B cell (primary cell): ENCODE data around the gene SCMH1. TPM values are rescaled to one million over a fixed set of nuclear protein-coding genes. Genes with fewer than 3 reads are reported as not detected.

Experiments
- ATAC-seq: fragments of 200-7000 bp; cut with Tn5 transposase; one replicate; pipeline ENCODE4 v1.10.0; 2021; ENCODE audit warnings: low read depth, mild to moderate bottlenecking, moderate number of reproducible peaks, moderate library complexity
- CTCF ChIA-PET: fragments of 350-600 bp; sonication (Branson Sonifier 250); formaldehyde crosslinking; loops from one replicate; lab custom pipeline; 2021; ENCODE audit warnings: antibody characterized with exemption, inconsistent platforms; lab: Charles Lee
- POLR2A ChIA-PET: fragments of 350-600 bp; sonication (Branson Sonifier 250); formaldehyde crosslinking; loops from one replicate; lab custom pipeline; 2021; ENCODE audit warnings: antibody characterized with exemption; lab: Charles Lee
- DNase-seq: peaks from one replicate; pipeline ENCODE4 v3.0.0; 2013
- H2AFZ ChIP-seq: 2 replicates; pipeline ENCODE4 v1.6.1; 2012; ENCODE audit warnings: mild to moderate bottlenecking, low read depth, low read length; ENCODE audit not compliant: insufficient read depth, poor library complexity, severe bottlenecking
- H3K27ac ChIP-seq, 2 donors: 1 replicate in 1 of 2; 2 replicates in 1 of 2; pipeline ENCODE4 v1.5.1; 2012 to 2013; ENCODE audit warnings: low read length in 2 of 2, mild to moderate bottlenecking in 2 of 2, moderate library complexity in 1 of 2
- H3K27me3 ChIP-seq, 4 experiments: fragments of 200-600 bp in 1 of 4; sonication (generic) in 1 of 4; replicated peaks in 1 of 4; 1 replicate in 2 of 4; 2 replicates in 2 of 4; pipeline versions ENCODE4 v1.6.1 to v1.7.0; 2013 to 2016; ENCODE audit warnings: low read length in 3 of 4, mild to moderate bottlenecking in 2 of 4, mixed read lengths in 1 of 4, moderate library complexity in 1 of 4; ENCODE audit not compliant: insufficient read depth in 4 of 4, control insufficient read depth in 3 of 4; ENCODE audit errors: control extremely low read depth in 1 of 4
- H3K36me3 ChIP-seq, 2 experiments: replicated peaks in 1 of 2; 1 replicate in 1 of 2; 2 replicates in 1 of 2; pipeline versions ENCODE4 v1.6.1 to v1.7.1; 2013; ENCODE audit warnings: low read length in 1 of 2; ENCODE audit not compliant: insufficient read depth in 2 of 2, control insufficient read depth in 1 of 2; ENCODE audit errors: control extremely low read depth in 1 of 2, extremely low read depth in 1 of 2
- H3K4me1 ChIP-seq, 2 donors: fragments of 200-600 bp in 1 of 2; sonication (generic) in 1 of 2; 1 replicate in 1 of 2; 2 replicates in 1 of 2; pipeline versions ENCODE4 v1.5.1 to v1.6.1; 2013 to 2017; ENCODE audit warnings: low read length in 2 of 2; ENCODE audit not compliant: control insufficient read depth in 2 of 2, insufficient read depth in 2 of 2
- H3K4me2 ChIP-seq: replicated peaks from 2 replicates; pipeline ENCODE3; 2012; ENCODE audit warnings: mild to moderate bottlenecking, low read depth, low read length; ENCODE audit not compliant: poor library complexity, severe bottlenecking
- H3K4me3 ChIP-seq, 5 experiments: fragments of 200-600 bp in 1 of 5; sonication (generic) in 1 of 5; 1 replicate in 3 of 5; 2 replicates in 2 of 5; pipeline versions ENCODE4 v1.5.1 to v1.7.0; 2011 to 2016; ENCODE audit warnings: low read length in 4 of 5, mild to moderate bottlenecking in 4 of 5, low read depth in 2 of 5, control low read depth in 1 of 5, moderate library complexity in 1 of 5; ENCODE audit not compliant: insufficient read depth in 1 of 5; ENCODE audit errors: control extremely low read depth in 1 of 5, extremely low read depth in 1 of 5
- H3K79me2 ChIP-seq: fragments of 200-600 bp; sonication (generic); one replicate; pipeline ENCODE4 v1.6.0; 2016; ENCODE audit warnings: low read length; ENCODE audit not compliant: control insufficient read depth, insufficient read depth
- H3K9ac ChIP-seq: fragments of 200-600 bp; sonication (generic); 2 replicates; pipeline ENCODE4 v1.6.1; 2017; ENCODE audit warnings: mild to moderate bottlenecking, low read length, moderate library complexity
- H3K9me3 ChIP-seq, 3 donors: one replicate each; pipeline versions ENCODE4 v1.6.1 to v1.7.1; 2013; ENCODE audit warnings: low read length in 2 of 3; ENCODE audit not compliant: control insufficient read depth in 2 of 3, insufficient read depth in 1 of 3; ENCODE audit errors: control extremely low read depth in 1 of 3
- H4K20me1 ChIP-seq: 2 replicates; pipeline ENCODE4 v1.6.0; 2012; ENCODE audit warnings: mild to moderate bottlenecking, low read length; ENCODE audit not compliant: insufficient read depth, control insufficient read depth, poor library complexity, severe bottlenecking
- H3K27ac Mint-ChIP-seq: one replicate; pipeline ENCODE4 v1.8.0; 2021; ENCODE audit warnings: mixed read lengths
- H3K27me3 Mint-ChIP-seq: one replicate; pipeline ENCODE4 v1.8.0; 2021; ENCODE audit warnings: mixed read lengths
- H3K4me1 Mint-ChIP-seq: one replicate; pipeline ENCODE4 v1.8.0; 2021; ENCODE audit warnings: mixed read lengths
- H3K4me3 Mint-ChIP-seq: one replicate; pipeline ENCODE4 v1.8.0; 2021; ENCODE audit warnings: mixed read lengths
- H3K9me3 Mint-ChIP-seq: one replicate; pipeline ENCODE4 v1.8.0; 2022; ENCODE audit warnings: mixed read lengths; ENCODE audit not compliant: insufficient read depth
- CTCF ChIP-seq: fragments of 200-600 bp; IDR thresholded peaks from one replicate; pipeline ENCODE4 v1.8.0; 2022; ENCODE audit warnings: antibody characterized with exemption, mild to moderate bottlenecking
- EZH2 ChIP-seq: IDR thresholded peaks from 2 replicates; pipeline ENCODE4 v1.6.1; 2012; ENCODE audit warnings: borderline replicate concordance, low read depth, mild to moderate bottlenecking, moderate library complexity, low read length; ENCODE audit not compliant: insufficient read depth, poor library complexity, severe bottlenecking
- WGBS: methylation state at CpG from one replicate; pipeline ENCODE4 v1.1.5; 2013; ENCODE audit warnings: missing lambda C conversion rate; ENCODE audit not compliant: insufficient coverage; 5-methylcytosine and 5-hydroxymethylcytosine counted together
- intact Hi-C: fragments of 100-400 bp; cut with micrococcal nuclease; formaldehyde crosslinking; loops from one replicate; pipeline ENCODE4 v1.10.0; 2022
- polyA plus RNA-seq: library from polyadenylated mRNA; depleted of rRNA; stranded (reverse); fragments of >200 nt; gene quantifications from 2 replicates; pipeline ENCODE4 v1.2.3, GENCODE V29; 2012
- total RNA-seq, 2 donors: library from RNA; stranded (reverse); fragments of 120-200 nt in 1 of 2; gene quantifications; 1 replicate in 1 of 2; 2 replicates in 1 of 2; pipeline versions ENCODE4 v1.2.3 to v1.2.4, GENCODE V29; 2013 to 2022

The SCMH1 gene
- total and polyA plus RNA-seq, 2 donors (not counting 1 experiment from before 2014, with no cell fraction given) = 29.4 to 33.3 TPM

DNA sequence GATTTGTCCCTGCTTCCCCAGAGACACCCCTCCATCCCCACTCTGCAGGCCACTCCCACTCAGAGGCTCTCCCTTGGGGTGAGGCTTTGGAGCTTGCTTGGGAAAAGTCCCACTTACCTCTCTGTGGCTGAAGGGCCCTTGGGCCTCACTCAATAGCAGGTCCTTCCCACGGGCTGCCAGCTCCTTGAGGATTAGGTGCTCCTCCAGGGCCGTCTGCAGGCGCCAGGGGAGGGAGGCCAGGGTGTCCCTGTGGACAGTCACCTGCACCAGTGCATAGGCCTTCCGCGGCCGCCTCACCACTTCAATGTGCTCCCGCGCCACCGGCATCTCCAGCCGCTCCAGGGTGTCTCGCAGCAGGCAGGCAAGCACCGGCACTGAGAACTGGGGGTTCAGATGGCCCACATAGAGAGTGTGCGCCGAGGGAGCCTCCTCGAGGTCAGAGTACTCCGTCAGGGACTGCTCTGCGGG, 222.0 kb downstream of the SCMH1 start:
- DNase-seq (no peak), ATAC-seq (no peak)
- no peak for TF ChIP-seq CTCF
- TF ChIP-seq EZH2 = no peak
- Mint-ChIP-seq H3K9me3 (no peaks in the 10 kb centered on the region), H3K4me3 (no peak overlapping the region), H3K27ac (no peak overlapping the region), H3K4me1 (peaks cover 25% of the 10 kb centered on the region), H3K27me3 (no peaks in the 10 kb centered on the region)
- intact Hi-C loops = no loop called here
- H2AFZ ChIP-seq = no peak overlapping the region
- ChIA-PET CTCF (no interaction called here), POLR2A (no interaction called here)
- H3K9ac ChIP-seq = no peak overlapping the region
- peaks cover 0 to 8% (median 0%) of the 10 kb centered on the region in 3 donors for H3K9me3 ChIP-seq
- WGBS = 96% methylated on average over 17 of the region's 17 CpGs
- no peak overlapping the region for H3K27ac ChIP-seq
- no peak overlapping the region for H3K4me3 ChIP-seq
- H3K27me3 ChIP-seq = no peaks in the 10 kb centered on the region
- H4K20me1 ChIP-seq = no peaks in the 10 kb centered on the region
- H3K36me3 ChIP-seq = no peaks in the 10 kb centered on the region
- no peaks in the 10 kb centered on the region for H3K79me2 ChIP-seq
- H3K4me2 ChIP-seq = no peak overlapping the region
- H3K4me1 ChIP-seq = peaks cover 4 to 17% of the 10 kb centered on the region in 2 donors

DNA sequence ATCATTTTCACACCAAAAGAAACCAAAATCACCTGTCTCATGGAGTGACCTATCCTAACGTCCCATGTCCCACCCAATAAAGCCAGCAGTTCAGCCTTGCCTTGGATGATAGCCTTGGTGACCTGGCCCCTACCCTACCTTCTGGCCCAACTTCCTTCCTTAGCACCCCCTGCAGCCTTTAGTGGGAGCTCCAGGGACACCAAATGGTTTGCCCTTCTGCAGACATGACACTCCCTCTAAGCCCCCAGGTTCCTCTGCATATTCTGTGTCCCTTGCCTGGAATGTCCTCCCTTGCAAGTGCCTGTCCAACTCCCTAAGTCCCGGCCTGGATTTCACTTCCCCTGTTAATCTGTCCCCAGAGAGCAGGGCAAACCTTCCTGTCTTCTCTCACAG, 222.8 kb downstream of the SCMH1 start:
- H3K27me3 Mint-ChIP-seq = no peaks in the 10 kb centered on the region
- 53% methylated on average over 2 of the region's 2 CpGs for WGBS
- Histone ChIP-seq H3K27me3 (no peaks in the 10 kb centered on the region), H3K27ac (no peak overlapping the region), H3K36me3 (no peaks in the 10 kb centered on the region), H3K79me2 (no peaks in the 10 kb centered on the region), H3K9me3 (peaks cover 0 to 4% (median 0%) of the 10 kb centered on the region in 3 donors), H3K4me2 (no peak overlapping the region), H2AFZ (no peak overlapping the region), H4K20me1 (no peaks in the 10 kb centered on the region), H3K4me1 (peaks cover 6 to 20% of the 10 kb centered on the region in 2 donors), H3K9ac (no peak overlapping the region), H3K4me3 (no peak overlapping the region)
- intact Hi-C loops = no loop called here
- POLR2A ChIA-PET = no interaction called here
- no peak overlapping the region for H3K4me3 Mint-ChIP-seq
- no peak overlapping the region for H3K27ac Mint-ChIP-seq
- TF ChIP-seq CTCF = no peak
- TF ChIP-seq EZH2 = no peak
- no peak for DNase-seq
- no peaks in the 10 kb centered on the region for H3K9me3 Mint-ChIP-seq
- CTCF ChIA-PET = no interaction called here
- no peak for ATAC-seq
- peaks cover 31% of the 10 kb centered on the region for H3K4me1 Mint-ChIP-seq
